Measurements from ENCODE around the gene CDC26.
"Not testable (repeated sequence)": the region's sequence is repeated elsewhere in the genome, so short reads cannot be mapped to it uniquely, and the experiment has no call there.

Gene CDC26

GRCh38 chr9:113296247-113296646, 20.9 kb upstream of the CDC26 start:
- in situ Hi-C loops (cut with MboI; ENCODE audit: low sequenced_read_pairs), result not testable (repeated sequence)

- in situ Hi-C loops (cut with MboI; ENCODE audit: low sequenced_read_pairs), result no loop called here
These were observed 18.0 kb upstream of the CDC26 start for GRCh38 chr9:113293285-113293878.

GRCh38 chr9:113290052-113290607, 14.8 kb upstream of the CDC26 start:
- in situ Hi-C loops (cut with MboI; ENCODE audit: low sequenced_read_pairs), result no loop called here

- in situ Hi-C loops (cut with MboI; ENCODE audit: low sequenced_read_pairs), result no loop called here
These were observed 13.7 kb upstream of the CDC26 start for GRCh38 chr9:113289091-113289490.

GRCh38 chr9:113281356-113281755, 6.0 kb upstream of the CDC26 start:
- in situ Hi-C loops (cut with MboI; ENCODE audit: low sequenced_read_pairs), result no loop called here

- in situ Hi-C loops (cut with MboI; ENCODE audit: low sequenced_read_pairs), result no loop called here
These were observed 3.5 kb upstream of the CDC26 start for GRCh38 chr9:113278840-113279239.

- in situ Hi-C loops (cut with MboI; ENCODE audit: low sequenced_read_pairs), result no loop called here
These were observed 757 bp downstream of the CDC26 start for GRCh38 chr9:113274474-113275156.

- in situ Hi-C loops (cut with MboI; ENCODE audit: low sequenced_read_pairs), result no loop called here
These were observed 5.5 kb downstream of the CDC26 start for GRCh38 chr9:113269871-113270270.

- in situ Hi-C loops (cut with MboI; ENCODE audit: low sequenced_read_pairs), result no loop called here
These were observed 6.0 kb downstream of the CDC26 start for GRCh38 chr9:113269355-113269754.

GRCh38 chr9:113267911-113268566, 7.3 kb downstream of the CDC26 start:
- in situ Hi-C loops (cut with MboI; ENCODE audit: low sequenced_read_pairs), result no loop called here

- in situ Hi-C loops (cut with MboI; ENCODE audit: low sequenced_read_pairs), result no loop called here
These were observed 9.2 kb downstream of the CDC26 start for GRCh38 chr9:113266174-113266573.

GRCh38 chr9:113261917-113262671, 13.3 kb downstream of the CDC26 start:
- in situ Hi-C loops (cut with MboI; ENCODE audit: low sequenced_read_pairs), result no loop called here

GRCh38 chr9:113258282-113258681, 17.1 kb downstream of the CDC26 start:
- in situ Hi-C loops (cut with MboI; ENCODE audit: low sequenced_read_pairs), result no loop called here

GRCh38 chr9:113257863-113258262, 17.5 kb downstream of the CDC26 start:
- in situ Hi-C loops (cut with MboI; ENCODE audit: low sequenced_read_pairs), result no loop called here

- in situ Hi-C loops (cut with MboI; ENCODE audit: low sequenced_read_pairs), result no loop called here
These were observed 19.9 kb downstream of the CDC26 start for GRCh38 chr9:113255438-113255837.

- in situ Hi-C loops (cut with MboI; ENCODE audit: low sequenced_read_pairs), result no loop called here
These were observed 20.4 kb downstream of the CDC26 start for GRCh38 chr9:113254991-113255390.

- in situ Hi-C loops (cut with MboI; ENCODE audit: low sequenced_read_pairs), result no loop called here
These were observed 24.6 kb downstream of the CDC26 start for GRCh38 chr9:113250807-113251206.

- in situ Hi-C loops (cut with MboI; ENCODE audit: low sequenced_read_pairs), result not testable (repeated sequence)
These were observed 25.7 kb downstream of the CDC26 start for GRCh38 chr9:113249661-113250060.

- in situ Hi-C loops (cut with MboI; ENCODE audit: low sequenced_read_pairs), result no loop called here
These were observed 27.7 kb downstream of the CDC26 start for GRCh38 chr9:113247640-113248039.

GRCh38 chr9:113246928-113247327, 28.4 kb downstream of the CDC26 start:
- in situ Hi-C loops (cut with MboI; ENCODE audit: low sequenced_read_pairs), result no loop called here

GRCh38 chr9:113245894-113246293, 29.5 kb downstream of the CDC26 start:
- in situ Hi-C loops (cut with MboI; ENCODE audit: low sequenced_read_pairs), result no loop called here
